ENCODE data around the gene NR1H4.
"Not testable (repeated sequence)": the region's sequence is repeated elsewhere in the genome, so short reads cannot be mapped to it uniquely, and the experiment has no call there.

Gene NR1H4

DNA sequence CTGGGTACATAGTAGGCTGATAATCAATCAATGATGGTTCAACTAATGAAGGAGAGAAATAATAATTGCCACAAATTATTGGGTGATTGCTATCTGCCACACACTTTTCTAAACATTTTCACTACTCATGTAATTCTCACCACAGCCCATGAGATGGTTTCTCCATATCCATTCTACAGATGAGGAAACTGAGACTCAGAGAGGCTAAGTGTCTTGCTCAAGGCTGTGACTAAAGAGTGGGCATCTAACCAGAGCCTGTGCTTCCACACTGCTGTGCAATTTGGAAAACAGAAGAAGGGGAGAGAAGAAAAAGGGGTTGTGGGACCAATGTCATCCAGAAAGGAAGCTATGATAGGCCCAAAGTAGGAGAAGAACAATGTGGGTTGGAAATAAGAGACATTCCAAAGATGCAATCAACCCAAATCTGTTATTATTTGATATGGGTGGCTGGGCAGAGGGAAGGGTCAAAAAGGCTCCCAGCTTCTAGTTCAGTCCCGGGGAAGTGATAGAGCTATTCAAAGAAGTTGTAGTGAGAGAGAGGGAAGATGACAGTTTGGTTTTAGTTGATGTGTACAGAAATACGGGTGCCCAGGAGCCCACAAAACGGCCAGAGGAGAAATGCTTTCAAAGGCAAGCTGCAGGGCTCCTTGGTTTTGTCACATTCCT lies 483 bp upstream of the NR1H4 start:
- DNase-seq = no peak

DNA sequence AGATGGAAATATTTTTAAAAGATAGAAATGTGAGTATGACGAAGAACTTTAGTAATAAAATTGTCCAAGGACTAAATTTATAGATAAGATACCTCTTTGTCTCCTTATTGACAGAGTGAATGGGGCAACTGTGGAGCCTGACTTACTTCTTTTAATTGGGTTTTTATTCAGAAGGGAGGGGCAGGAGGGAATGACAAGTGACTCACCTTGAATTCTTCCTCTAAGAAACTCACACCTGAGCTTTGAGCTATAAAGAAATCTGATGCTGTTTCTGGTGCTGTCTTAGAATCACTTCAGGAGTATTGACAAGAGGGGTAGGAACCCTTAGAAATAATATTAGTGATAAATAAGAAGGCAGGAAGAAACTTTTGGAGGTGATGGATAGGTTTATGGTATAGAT lies 951 bp downstream of the NR1H4 start:
- no peak for DNase-seq

DNA sequence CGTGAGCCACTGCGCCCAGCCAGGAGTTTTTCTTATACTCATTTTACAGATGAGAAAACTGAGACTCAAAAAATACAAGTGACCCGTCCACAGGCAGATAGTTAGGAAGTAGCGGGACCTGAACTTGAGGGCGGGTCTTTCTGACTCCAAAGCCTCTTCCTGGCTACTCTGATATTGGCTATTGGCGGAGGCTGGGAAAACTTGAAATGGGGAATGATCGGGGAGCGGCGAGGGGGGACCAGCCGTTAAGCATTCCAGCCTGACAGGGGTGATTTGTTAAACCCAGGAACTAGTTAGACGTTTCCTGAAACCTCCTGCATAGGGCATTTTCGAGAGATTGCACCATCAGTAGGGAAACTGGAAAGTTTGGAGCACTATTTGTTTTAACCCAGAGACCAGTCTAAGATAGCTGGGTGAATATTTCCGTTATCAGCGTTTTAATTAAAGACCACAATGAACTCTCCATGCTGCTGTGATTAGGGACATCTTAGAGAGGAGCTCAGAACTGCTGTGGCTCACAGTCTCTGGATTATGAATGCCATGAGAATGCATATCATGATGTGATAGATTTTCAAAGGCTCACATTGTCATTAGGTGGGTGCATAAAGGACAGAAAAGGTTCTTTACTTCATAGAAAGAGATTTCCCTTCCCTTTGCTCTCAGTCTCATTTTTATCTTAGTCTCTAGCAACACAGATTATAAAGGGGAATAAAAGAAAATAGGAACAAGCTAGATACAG lies 2.5 kb downstream of the NR1H4 start:
- DNase-seq = no peak

GRCh38 chr12:100481021-100481420 lies 7.4 kb downstream of the NR1H4 start:
- no peak for DNase-seq

DNA sequence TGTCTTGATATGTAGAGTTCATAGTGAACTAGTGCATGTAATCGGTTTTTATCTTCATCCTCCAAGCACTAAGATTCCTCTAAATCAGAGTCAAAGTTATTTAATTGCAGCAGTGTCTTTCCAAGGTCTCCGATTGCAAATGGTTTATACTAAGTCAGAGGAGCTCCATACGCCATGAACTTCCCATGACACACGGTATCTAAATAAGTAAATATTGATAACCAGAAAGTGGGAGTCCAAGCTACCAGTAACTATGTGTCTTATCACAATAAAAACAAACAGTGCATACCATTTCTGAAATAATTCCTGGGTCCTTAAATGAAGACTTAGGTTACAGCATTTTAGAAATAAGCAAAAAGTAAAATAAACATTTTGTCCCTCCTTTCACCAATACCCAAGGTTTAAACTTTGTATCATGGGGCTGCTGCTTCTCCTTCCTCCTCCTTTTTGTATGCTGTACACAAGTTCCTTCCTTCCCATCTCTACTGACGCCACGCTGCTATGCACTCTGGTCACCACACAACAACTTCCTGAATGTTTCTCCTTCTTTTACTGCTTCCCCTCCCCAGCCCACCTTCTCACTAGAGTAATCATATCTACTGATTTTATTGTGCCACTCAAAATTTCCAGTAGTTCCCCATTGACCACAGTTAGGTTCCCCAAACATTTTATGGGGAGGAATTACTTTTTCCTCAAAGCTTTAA lies 10.7 kb downstream of the NR1H4 start:
- DNase-seq = peak; percentile 3

- DNase-seq = no peak
Measured at GRCh38 chr12:100484891-100485471, 11.3 kb downstream of the NR1H4 start.

DNA sequence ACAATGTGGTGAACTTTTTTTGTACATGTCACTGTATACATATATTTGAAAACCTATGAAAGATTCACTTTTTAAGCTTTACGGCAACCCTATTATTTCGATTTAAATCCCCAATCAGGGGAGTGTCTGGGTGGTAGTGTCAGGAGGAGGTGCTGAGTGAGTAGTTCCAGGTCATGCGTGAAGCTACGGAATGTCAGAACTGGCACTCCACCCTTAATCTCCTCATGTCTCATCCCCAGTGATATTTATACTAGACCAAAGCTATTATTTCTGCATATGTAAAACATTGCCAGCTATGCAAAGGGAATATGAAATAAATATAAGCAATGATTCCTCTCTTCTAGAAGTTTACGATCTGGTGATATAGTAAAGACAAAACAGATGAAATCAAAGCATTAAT lies 12.3 kb downstream of the NR1H4 start:
- no peak for DNase-seq

DNA sequence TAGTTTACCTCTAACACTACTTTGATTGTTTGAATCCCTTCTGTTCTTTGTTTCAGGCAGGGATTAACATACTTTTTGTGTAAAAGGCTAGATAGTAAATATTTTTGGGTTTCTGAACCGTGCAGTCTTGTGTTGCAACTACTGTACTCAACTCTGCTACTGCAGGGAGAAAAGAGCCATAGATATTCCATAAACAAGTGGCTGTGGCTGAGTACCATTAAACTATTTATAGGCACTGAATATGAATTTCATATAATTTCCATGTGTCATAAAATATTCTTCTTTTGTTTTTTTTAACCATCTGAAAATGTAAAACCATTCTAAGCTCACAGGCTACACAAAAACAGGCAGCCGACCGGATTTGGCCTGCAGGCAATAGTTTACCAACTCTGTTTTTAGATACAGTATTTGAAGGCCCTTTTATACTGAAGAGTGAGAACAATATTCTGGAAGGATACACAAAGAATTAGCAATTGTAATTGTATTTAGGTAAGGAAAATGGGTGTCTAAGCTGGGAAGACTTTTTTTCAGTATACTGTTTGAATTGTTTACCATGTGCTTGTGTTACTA lies 15.7 kb downstream of the NR1H4 start:
- DNase-seq = no peak

GRCh38 chr12:100490056-100490455 lies 16.4 kb downstream of the NR1H4 start:
- no peak for DNase-seq

DNA sequence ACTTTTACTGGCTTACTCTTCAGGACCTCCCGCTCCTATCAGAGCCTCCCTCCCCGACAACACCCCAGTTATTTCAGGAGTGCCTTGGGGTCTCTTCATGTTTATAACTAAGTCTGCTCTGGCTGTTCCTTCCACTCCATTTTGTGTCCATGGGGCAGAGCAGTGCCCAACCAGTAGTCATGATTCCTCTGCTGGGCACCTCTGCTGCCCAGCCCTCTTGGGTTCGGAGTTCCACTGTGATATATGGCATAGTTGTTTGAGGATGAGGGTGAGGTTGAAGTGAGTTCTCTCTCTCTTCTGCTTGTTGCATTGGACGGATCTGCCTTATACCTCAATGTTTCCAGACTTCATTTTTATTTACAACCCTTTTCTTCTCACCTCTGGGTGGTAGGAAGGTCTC lies 17.4 kb downstream of the NR1H4 start:
- DNase-seq = no peak

- DNase-seq = no peak
Measured at GRCh38 chr12:100493396-100494012, 19.8 kb downstream of the NR1H4 start.

DNA sequence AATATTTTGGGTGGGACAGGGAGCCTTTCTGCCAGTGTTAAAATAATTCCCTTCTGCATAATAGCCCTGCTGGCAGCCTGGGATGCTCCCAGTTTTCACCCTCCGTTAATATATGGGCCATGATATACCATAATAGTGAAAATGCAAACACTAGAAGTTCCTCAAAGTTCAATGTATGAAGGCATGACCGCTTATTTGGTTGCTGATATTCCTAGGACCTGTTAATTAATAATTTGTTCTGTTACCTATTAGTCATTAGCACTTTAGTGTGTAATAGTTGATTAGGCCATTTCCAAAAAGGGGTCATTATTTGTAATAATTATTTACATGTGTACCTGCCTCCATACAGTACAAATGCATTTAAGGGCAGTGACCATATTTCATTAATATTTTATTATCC lies 20.4 kb downstream of the NR1H4 start:
- DNase-seq = no peak

DNA sequence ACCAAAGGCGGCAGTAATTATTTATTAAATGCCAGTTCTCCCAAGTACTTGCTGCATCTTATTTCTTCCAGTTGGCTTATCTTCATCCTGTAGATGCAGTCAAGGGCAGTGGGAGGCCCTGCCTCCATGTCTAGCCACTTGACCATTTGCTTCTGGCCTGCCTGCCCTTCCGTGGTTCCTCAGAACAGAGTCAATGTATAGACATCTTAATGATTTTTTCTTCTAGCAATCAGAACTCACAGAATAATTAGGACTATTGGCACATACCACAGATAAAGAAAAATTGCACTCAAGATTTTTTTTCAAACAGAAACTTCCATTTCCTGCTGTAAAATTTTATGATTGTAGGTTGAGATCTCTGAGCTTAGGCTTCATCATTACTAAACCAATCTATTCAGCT lies 20.9 kb downstream of the NR1H4 start:
- DNase-seq = no peak

DNA sequence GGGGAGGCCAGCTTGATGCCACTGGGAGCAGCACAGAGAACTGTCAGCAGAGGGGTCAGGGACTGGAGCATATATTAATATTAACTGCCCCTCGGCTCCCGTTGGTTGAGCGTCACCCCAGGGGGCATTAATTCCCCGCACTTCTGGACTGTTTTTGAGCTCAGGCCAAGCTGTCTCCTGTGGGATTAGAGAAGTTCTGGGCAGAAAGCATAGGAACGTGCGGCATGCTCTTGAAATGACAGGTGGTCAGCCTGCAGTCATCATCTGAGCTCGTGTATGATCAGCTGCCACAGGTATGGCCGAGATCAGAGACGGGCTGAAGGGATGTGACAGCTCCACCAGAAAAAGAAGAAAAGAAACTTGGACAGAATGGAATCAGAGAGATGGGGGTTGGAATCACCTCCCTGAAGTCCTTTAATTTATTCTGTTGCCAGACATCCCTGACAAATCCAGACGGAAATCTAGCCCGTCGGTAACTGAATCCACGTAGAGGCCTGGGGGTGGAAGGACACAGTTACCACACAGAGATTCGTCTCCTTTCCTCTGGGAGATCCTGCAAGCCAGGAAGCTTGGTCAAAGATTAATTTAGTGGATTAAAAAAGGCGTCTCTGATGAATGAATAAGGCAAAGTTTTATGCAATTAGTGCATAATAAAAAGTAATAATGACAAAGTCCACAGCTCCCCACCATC lies 23.6 kb downstream of the NR1H4 start:
- DNase-seq = no peak

DNA sequence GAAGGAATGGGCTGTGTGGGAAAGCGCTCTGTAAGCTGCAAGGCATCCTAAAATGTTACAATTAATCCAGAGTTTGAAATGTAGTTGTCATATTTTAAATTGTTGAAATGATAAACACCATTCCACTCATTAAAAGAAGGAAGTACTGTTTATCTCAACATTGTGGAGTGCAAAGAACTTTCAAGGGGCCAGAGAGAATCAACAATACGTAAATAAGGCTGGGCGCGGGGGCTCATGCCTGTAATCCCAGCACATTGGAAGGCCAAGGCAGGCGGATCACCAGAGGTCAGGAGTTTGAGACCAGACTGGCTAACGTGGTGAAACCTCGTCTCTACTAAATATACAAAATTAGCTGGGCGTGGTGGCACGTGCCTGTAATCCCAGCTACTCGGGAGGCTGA lies 24.5 kb downstream of the NR1H4 start:
- no peak for DNase-seq

DNA sequence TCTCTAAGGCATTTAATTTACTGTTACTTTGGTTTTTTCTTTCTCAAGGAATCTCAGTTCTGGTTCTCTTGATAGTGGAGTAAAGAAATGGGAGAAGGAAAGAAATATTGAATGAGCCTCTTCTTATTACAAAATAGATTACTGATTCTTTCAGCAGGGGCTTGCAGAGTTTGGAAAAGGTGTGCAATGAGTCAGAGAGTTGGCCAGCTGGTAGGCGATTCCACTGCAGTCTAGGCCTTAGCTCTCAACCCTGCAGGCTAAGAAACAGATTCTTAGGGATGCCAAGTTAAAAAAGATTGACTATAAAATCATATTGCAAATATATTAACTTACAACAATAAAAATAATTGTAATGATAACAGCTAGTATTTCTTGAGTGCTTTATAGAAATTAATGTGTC lies 25.8 kb downstream of the NR1H4 start:
- no peak for DNase-seq

DNA sequence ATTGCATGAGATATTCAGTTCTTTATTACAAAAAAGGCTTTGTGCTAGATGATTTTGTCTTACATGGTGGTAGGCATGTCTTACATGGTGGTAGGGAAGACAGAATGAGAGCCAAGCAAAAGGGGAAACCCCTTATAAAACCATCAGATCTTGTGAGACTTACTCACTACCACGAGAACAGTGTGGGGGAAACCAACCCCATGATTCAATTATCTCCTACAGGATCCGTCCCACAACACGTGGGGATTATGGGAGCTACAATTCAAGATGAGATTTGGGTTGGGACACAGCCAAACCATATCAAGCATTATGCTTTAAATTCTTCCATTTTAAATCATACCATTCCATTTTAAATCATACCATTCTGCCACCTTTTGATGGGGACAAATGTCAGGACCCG lies 29.1 kb downstream of the NR1H4 start:
- not testable (repeated sequence) for DNase-seq

GRCh38 chr12:100503228-100503628 lies 29.6 kb downstream of the NR1H4 start:
- DNase-seq = no peak

GRCh38 chr12:100504804-100505203 lies 31.1 kb downstream of the NR1H4 start:
- no peak for DNase-seq

- DNase-seq = no peak
Measured at GRCh38 chr12:100508751-100509150, 35.1 kb downstream of the NR1H4 start.

- no peak for DNase-seq
Measured at GRCh38 chr12:100512692-100513091, 39.0 kb downstream of the NR1H4 start.

GRCh38 chr12:100515968-100516367 lies 42.3 kb downstream of the NR1H4 start:
- DNase-seq = no peak
